GM19023 (cell line): ENCODE results near the gene GPC5.

Experiments
- ATAC-seq: cut with Tn5 transposase; IDR thresholded peaks from one replicate; pipeline ENCODE4 v1.9.1; 2021; ENCODE audit warnings: mild to moderate bottlenecking, moderate library complexity; ENCODE audit not compliant: unreplicated experiment

Gene GPC5

GRCh38 chr13:92804346-92804745 lies 1405.9 kb downstream of the GPC5 start:
- ATAC-seq = no peak

GRCh38 chr13:92804926-92805325 lies 1406.5 kb downstream of the GPC5 start:
- no peak for ATAC-seq

- no peak for ATAC-seq
These were observed 1407.3 kb downstream of the GPC5 start for GRCh38 chr13:92805766-92806165.

GRCh38 chr13:92806215-92806614 lies 1407.8 kb downstream of the GPC5 start:
- no peak for ATAC-seq

- ATAC-seq = no peak
These were observed 1408.9 kb downstream of the GPC5 start for GRCh38 chr13:92807353-92807752.

- ATAC-seq = no peak
These were observed 1409.5 kb downstream of the GPC5 start for GRCh38 chr13:92807966-92808365.

- ATAC-seq = no peak
These were observed 1422.9 kb downstream of the GPC5 start for GRCh38 chr13:92821324-92821723.

GRCh38 chr13:92823059-92823458 lies 1424.6 kb downstream of the GPC5 start:
- ATAC-seq = no peak

GRCh38 chr13:92825938-92826596 lies 1427.6 kb downstream of the GPC5 start:
- ATAC-seq = no peak

- ATAC-seq = no peak
These were observed 1429.1 kb downstream of the GPC5 start for GRCh38 chr13:92827503-92827902.

GRCh38 chr13:92829930-92830329 lies 1431.5 kb downstream of the GPC5 start:
- no peak for ATAC-seq

- no peak for ATAC-seq
These were observed 1432.4 kb downstream of the GPC5 start for GRCh38 chr13:92830821-92831220.

GRCh38 chr13:92833071-92833470 lies 1434.7 kb downstream of the GPC5 start:
- ATAC-seq = no peak

- no peak for ATAC-seq
These were observed 1437.8 kb downstream of the GPC5 start for GRCh38 chr13:92836171-92836570.

- ATAC-seq = no peak
These were observed 1440.4 kb downstream of the GPC5 start for GRCh38 chr13:92838786-92839185.

GRCh38 chr13:92842145-92842544 lies 1443.7 kb downstream of the GPC5 start:
- ATAC-seq = no peak

GRCh38 chr13:92843549-92843948 lies 1445.1 kb downstream of the GPC5 start:
- ATAC-seq = no peak

GRCh38 chr13:92849381-92849780 lies 1451.0 kb downstream of the GPC5 start:
- no peak for ATAC-seq

- ATAC-seq = no peak
These were observed 1466.3 kb downstream of the GPC5 start for GRCh38 chr13:92864584-92865284.

- no peak for ATAC-seq
These were observed 1474.6 kb downstream of the GPC5 start for GRCh38 chr13:92873029-92873428.

- ATAC-seq = no peak
These were observed 1488.2 kb downstream of the GPC5 start for GRCh38 chr13:92886535-92887077.

- no peak for ATAC-seq
These were observed 1496.0 kb downstream of the GPC5 start for GRCh38 chr13:92894447-92894846.
